GM13976 (cell line): ENCODE data around the gene TFEB.

Experiments
- DNase-seq: peaks from one replicate; pipeline ENCODE4 v3.0.0; 2012; ENCODE audit warnings: low spot score
- in situ Hi-C: fragments of 300-500 bp; cut with MboI; formaldehyde crosslinking; loops from one replicate; pipeline ENCODE4 v1.12.0; 2022; ENCODE audit warnings: low sequenced_read_pairs, mixed read lengths, inconsistent platforms; ENCODE audit not compliant: unreplicated experiment
- TF ChIP-seq, protein P1 (sequence below): IDR thresholded peaks from 2 replicates; pipeline ENCODE4 v1.5.1; 2012; ENCODE audit warnings: borderline replicate concordance, mild to moderate bottlenecking; ENCODE audit not compliant: insufficient read depth; ENCODE audit errors: extremely low read depth, missing control alignments, control extremely low read depth

The TFEB gene

GRCh38 chr6:41675176-41675775, 60.1 kb downstream of the TFEB start:
- DNase-seq, result no peak
- TF ChIP-seq, protein P1, sequence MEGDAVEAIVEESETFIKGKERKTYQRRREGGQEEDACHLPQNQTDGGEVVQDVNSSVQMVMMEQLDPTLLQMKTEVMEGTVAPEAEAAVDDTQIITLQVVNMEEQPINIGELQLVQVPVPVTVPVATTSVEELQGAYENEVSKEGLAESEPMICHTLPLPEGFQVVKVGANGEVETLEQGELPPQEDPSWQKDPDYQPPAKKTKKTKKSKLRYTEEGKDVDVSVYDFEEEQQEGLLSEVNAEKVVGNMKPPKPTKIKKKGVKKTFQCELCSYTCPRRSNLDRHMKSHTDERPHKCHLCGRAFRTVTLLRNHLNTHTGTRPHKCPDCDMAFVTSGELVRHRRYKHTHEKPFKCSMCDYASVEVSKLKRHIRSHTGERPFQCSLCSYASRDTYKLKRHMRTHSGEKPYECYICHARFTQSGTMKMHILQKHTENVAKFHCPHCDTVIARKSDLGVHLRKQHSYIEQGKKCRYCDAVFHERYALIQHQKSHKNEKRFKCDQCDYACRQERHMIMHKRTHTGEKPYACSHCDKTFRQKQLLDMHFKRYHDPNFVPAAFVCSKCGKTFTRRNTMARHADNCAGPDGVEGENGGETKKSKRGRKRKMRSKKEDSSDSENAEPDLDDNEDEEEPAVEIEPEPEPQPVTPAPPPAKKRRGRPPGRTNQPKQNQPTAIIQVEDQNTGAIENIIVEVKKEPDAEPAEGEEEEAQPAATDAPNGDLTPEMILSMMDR, result no peak
- in situ Hi-C loops, result no loop called here

DNA sequence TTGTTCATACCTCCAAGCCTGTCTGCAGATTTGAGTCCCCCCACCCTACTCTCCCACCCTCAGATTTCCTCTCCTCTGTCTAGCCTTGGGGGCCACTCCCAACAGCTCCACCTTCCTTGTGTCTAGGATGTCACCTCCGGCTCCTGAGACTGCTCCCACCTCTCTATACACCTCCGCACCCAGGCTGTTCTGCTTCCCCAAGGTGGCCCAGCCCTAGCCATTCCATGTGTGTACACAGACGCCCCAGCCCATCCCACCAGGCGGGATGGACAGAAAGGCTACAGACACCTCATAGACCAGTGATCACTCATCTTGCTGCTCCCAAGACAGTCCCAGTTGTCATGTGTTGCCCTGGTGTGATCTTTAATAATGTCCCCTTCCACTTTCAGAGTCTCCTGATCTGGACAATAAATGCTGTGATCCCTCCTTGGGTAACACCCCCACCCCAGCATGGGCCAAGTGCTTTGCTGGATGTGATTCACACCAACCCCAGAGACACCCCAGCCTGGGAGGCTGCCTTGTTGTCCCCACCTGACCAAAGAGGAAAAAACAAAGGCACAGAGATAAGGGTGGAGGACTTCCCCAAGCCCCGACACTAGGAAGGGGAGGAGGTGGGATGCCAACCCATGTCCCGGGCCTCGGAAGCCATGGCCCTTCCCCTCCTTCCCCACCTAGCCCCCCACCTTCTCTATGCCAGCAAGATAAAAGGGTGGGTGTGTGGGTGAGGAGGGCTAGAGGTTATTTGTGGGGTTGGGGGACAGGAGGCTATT, 61.0 kb downstream of the TFEB start:
- TF ChIP-seq, protein P1, result no peak
- in situ Hi-C loops, result no loop called here
- no peak for DNase-seq

GRCh38 chr6:41673704-41674000, 61.8 kb downstream of the TFEB start:
- TF ChIP-seq, protein P1, result no peak
- no peak for DNase-seq
- in situ Hi-C loops, result no loop called here

- no peak for DNase-seq
- in situ Hi-C loops, result no loop called here
These were observed 62.3 kb downstream of the TFEB start for GRCh38 chr6:41672816-41673703.

DNA sequence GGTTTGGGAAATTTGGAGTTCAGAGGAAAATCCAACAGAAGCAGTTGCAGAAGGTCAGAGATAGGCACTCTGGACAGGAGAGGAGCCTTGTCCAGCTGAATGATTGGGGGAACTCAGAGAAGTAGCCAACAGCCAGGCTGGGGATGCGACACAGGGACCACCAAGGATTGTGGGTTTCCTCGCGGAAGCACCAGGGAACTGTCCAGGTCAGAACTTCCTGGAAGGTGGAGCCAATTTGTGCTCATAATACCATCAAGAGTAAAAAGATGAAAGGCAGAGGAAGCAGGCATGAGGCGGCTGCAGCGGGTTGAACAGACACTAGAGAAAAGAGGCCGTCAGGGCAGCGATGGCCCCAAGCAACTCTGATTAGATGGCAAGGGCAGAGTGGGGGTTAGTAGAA, 63.4 kb downstream of the TFEB start:
- in situ Hi-C loops, result no loop called here
- TF ChIP-seq, protein P1, result no peak
- no peak for DNase-seq

More at GRCh38 chr6:41672816-41673703, 62.3 kb downstream of the TFEB start:
- TF ChIP-seq, protein P1, result no peak

DNA sequence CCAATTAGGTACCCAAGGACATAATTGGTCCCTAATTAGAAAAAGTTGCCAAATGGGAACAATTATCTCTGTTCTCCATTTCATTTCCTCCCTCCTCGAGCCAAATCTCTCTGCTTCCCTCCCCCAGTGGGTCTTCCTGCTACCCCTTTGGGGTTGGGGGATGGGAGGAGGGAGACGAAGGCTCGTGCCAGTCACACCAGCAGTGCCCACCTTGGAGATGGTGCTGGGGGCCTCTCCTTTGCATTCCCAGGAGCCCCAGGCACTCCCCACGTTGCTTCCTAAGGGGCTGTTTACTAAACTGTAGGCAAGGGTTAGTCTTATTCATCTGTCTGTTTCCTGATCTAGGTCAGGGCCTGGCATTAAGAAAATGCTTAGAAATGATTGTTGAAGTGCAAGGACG, 64.0 kb downstream of the TFEB start:
- TF ChIP-seq, protein P1, result no peak
- in situ Hi-C loops, result no loop called here
- DNase-seq, result no peak
